ENCODE results near the gene AKT1. TPM values are rescaled to one million over a fixed set of nuclear protein-coding genes. Genes with fewer than 3 reads are reported as not detected.

AKT1 gene
- polyA plus RNA-seq, 1 experiment: 226 TPM

DNA sequence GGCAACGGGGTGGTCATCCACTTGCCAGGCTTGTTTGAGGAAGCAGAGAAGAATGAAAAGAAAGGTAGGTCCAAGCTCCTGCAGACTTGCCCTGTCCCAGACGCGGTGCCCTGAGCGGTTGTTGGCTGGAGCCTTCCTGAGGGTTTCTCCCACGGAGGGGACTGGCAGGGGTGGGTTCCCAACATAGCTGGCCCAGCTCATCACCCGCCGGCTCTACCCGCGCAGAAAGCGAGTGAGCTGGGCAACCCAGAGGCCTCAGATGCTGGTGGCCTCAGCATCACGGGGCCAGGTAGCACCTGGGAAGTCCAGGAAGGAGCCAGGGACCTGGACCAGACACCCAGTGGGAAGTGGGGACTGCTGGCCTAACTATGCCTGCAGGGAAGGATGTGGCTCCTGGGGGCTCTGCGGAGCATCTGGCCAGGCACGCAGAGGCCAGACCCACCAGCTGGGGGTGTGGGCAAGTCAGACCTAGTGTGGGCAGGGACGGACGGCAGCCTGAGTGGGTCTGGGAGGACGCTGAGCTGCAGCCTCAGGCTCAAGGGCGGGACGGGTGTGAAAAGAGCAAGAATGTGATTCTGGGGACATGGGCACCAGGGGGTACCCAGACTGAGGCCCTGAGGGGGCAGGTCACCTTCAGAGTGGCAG lies 57.1 kb downstream of the AKT1 start:
- no peaks in the 10 kb centered on the region; the same call in 1 of the 2 replicates for H3K36me3 ChIP-seq (ENCODE audit: control insufficient read depth, insufficient read depth, low read length)
- TF ChIP-seq, protein P1, sequence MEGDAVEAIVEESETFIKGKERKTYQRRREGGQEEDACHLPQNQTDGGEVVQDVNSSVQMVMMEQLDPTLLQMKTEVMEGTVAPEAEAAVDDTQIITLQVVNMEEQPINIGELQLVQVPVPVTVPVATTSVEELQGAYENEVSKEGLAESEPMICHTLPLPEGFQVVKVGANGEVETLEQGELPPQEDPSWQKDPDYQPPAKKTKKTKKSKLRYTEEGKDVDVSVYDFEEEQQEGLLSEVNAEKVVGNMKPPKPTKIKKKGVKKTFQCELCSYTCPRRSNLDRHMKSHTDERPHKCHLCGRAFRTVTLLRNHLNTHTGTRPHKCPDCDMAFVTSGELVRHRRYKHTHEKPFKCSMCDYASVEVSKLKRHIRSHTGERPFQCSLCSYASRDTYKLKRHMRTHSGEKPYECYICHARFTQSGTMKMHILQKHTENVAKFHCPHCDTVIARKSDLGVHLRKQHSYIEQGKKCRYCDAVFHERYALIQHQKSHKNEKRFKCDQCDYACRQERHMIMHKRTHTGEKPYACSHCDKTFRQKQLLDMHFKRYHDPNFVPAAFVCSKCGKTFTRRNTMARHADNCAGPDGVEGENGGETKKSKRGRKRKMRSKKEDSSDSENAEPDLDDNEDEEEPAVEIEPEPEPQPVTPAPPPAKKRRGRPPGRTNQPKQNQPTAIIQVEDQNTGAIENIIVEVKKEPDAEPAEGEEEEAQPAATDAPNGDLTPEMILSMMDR (IDR thresholded peaks at IDR 0.05; ENCODE audit: insufficient read depth, low read depth, low read length): no peak
- ChIA-PET POLR2A (no interaction called here), CTCF (interaction anchor here (1.1 to 6.1 kb wide), 3 partner anchors 11 to 14 kb away, joined by 3 to 40 read pairs (median 10); partner anchors contain the start of genes ADSS1 and SIVA1)
- no peaks in the 10 kb centered on the region for H3K27me3 ChIP-seq (ENCODE audit: control insufficient read depth, insufficient read depth, low read length)
- no peak for DNase-seq (ENCODE audit: low read depth)
- no peak overlapping the region for H3K4me3 ChIP-seq (ENCODE audit: low read depth, low read length)

DNA sequence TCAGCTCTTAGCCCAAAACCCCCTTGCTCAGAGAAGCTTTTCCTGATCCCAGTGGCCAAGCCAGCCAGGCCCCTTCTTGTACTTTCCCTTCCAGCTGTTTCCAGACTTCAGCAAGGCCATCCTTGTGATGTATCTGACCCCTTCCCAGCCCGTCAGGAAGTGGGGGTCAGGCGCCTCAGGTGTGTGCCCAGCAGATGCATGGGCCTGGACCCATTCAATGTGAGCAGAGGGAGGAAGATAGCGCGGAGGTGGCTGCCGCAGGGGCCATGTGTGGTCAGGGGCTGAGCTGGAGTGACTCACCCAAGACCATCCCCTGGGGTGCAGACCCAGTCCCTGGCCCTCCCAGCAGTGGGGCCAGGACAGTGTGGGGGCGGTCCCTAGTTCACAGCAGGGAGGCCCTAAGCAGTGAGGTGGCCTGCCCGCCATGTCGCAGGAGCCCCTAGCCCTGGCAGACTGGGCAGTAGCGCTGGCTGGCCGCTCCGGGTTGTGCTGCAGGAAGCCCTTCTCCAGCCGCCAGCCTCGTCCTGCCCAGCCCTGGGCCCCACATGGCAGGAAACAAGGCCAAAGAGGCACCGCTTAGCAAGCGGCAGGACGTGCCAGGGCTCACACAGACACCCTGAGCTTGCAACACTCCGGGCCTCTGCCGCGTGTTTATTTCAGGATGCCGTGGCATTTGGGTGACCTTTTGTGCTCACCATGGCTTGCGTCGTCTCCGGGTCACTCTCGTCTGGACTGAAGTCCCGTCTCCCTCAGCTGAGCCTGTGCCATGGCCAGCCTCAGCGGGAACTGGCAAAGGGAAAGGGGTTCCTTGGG lies 59.5 kb downstream of the AKT1 start:
- Histone ChIP-seq H3K4me3 (ENCODE audit: low read depth, low read length) (no peak overlapping the region), H3K36me3 (ENCODE audit: control insufficient read depth, insufficient read depth, low read length) (no peaks in the 10 kb centered on the region), H3K27me3 (ENCODE audit: control insufficient read depth, insufficient read depth, low read length) (no peaks in the 10 kb centered on the region)
- CTCF ChIA-PET: interaction anchor here (0.6 to 6.1 kb wide), 7 partner anchors 10 to 143 kb away, joined by 3 to 40 read pairs (median 4); partner anchors contain the start of gene ADSS1
- TF ChIP-seq, protein P1 (IDR thresholded peaks at IDR 0.05; ENCODE audit: insufficient read depth, low read depth, low read length): no peak
- peak; percentile 29 for DNase-seq (ENCODE audit: low read depth)
- POLR2A ChIA-PET: interaction anchor here (0.5 to 0.6 kb wide), 3 partner anchors 11 to 1143 kb away, joined by 3 to 8 read pairs (median 4); no protein-coding TSS in a partner anchor

DNA sequence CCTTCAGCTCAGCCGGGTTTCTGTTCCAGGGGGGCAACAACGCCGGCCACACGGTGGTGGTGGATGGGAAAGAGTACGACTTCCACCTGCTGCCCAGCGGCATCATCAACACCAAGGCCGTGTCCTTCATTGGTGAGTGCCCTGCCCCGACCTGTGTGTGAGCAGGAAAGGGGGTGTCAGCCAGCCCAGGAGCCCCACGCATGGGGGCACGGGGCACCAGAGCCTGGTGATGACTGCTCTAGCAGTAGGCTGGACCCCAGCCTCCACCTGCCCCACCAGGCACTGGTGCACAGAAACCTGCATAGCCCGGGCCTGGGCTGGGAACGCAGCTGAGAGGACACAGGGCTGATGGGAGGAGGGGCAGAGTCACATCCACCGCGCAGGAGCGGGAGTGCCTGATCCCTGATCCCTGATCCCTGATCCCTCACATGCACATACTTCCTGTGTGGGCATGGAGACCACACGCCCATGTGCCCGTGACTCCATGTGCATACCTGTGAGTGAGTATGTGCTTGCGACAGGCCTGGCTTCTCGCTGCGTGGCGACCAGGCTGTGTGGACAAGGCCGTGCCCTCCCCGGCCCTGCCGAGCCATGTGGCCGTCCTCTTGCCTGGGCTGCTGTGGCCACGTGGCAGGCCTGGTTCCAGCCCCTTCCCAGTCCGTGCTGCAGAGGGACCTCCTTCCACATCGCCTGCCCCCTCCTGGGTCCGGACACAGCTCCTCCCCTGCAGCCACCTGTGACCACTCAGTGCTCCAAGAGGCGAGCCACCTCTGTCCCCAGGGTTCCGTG lies 60.4 kb downstream of the AKT1 start:
- no peak for DNase-seq (ENCODE audit: low read depth)
- Histone ChIP-seq H3K4me3 (ENCODE audit: low read depth, low read length) (no peak overlapping the region), H3K27me3 (ENCODE audit: control insufficient read depth, insufficient read depth, low read length) (no peaks in the 10 kb centered on the region), H3K36me3 (ENCODE audit: control insufficient read depth, insufficient read depth, low read length) (no peaks in the 10 kb centered on the region)
- ChIA-PET CTCF (interaction anchor here (0.6 to 6.1 kb wide), 5 partner anchors 10 to 33 kb away, joined by 3 to 40 read pairs (median 10); partner anchors contain the start of gene ADSS1), POLR2A (interaction anchor here (0.5 kb wide), 1 partner anchor 1143 kb away, joined by 8 read pairs; no protein-coding TSS in a partner anchor)
- TF ChIP-seq, protein P1 (IDR thresholded peaks at IDR 0.05; ENCODE audit: insufficient read depth, low read depth, low read length): no peak

DNA sequence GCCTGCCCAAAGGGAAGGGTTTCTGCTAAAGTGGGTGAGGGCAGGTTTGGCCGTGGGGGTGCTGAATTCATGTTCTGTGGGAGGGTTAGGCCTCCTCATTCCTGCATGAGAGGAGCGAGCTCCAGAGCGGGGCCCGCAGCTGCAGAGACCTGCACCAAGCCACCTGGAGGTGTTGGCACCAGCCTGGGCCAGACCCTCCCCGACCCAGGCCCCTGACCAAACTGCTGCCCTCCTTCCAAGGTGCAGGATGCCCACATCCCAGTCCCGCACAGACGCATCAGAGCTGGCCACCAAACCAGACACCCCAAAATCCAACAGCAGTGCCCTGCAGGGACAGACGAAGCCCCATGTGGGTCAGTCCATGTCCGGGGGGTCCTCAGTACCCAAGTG lies 61.0 kb downstream of the AKT1 start:
- Histone ChIP-seq H3K4me3 (ENCODE audit: low read depth, low read length) (no peak overlapping the region), H3K27me3 (ENCODE audit: control insufficient read depth, insufficient read depth, low read length) (no peaks in the 10 kb centered on the region), H3K36me3 (ENCODE audit: control insufficient read depth, insufficient read depth, low read length) (no peaks in the 10 kb centered on the region)
- TF ChIP-seq, protein P1 (IDR thresholded peaks at IDR 0.05; ENCODE audit: insufficient read depth, low read depth, low read length): no peak
- POLR2A ChIA-PET: no interaction called here
- CTCF ChIA-PET: interaction anchor here (0.6 to 6.1 kb wide), 5 partner anchors 9 to 34 kb away, joined by 3 to 40 read pairs (median 5); partner anchors contain the start of genes ADSS1 and SIVA1
- DNase-seq (ENCODE audit: low read depth): no peak
